Smooth muscle cell (in vitro differentiated cells): ENCODE measurements around the gene KCNJ12. TPM values are rescaled to one million over a fixed set of nuclear protein-coding genes. Genes with fewer than 3 reads are reported as not detected.

Experiments used
- DNase-seq: peaks from one replicate; lab custom pipeline; 2025; ENCODE audit not compliant: unreplicated experiment; lab: John Stamatoyannopoulos, UW
- H2AFZ ChIP-seq: fragments of 200-600 bp; sonication (generic); 2 replicates; pipeline ENCODE4 v1.6.0; 2016; ENCODE audit warnings: antibody characterized with exemption, low read depth, mild to moderate bottlenecking
- H3F3A ChIP-seq: fragments of 200-600 bp; sonication (generic); 2 replicates; pipeline ENCODE4 v1.6.0; 2017; ENCODE audit warnings: antibody characterized with exemption, low read depth
- H3K27ac ChIP-seq: fragments of 200-600 bp; sonication (generic); 2 replicates; pipeline ENCODE4 v1.5.1; 2016; ENCODE audit warnings: low read depth, mild to moderate bottlenecking
- H3K27me3 ChIP-seq: fragments of 200-600 bp; sonication (generic); 2 replicates; pipeline ENCODE4 v1.6.1; 2016; ENCODE audit warnings: low read depth, mild to moderate bottlenecking
- H3K36me3 ChIP-seq: fragments of 200-600 bp; sonication (generic); 2 replicates; pipeline ENCODE4 v1.5.1; 2016; ENCODE audit warnings: low read depth
- H3K4me1 ChIP-seq: fragments of 200-600 bp; sonication (generic); 2 replicates; pipeline ENCODE4 v1.5.1; 2016; ENCODE audit warnings: low read depth
- H3K4me2 ChIP-seq: fragments of 200-600 bp; sonication (generic); 2 replicates; pipeline ENCODE4 v1.6.0; 2016; ENCODE audit warnings: mild to moderate bottlenecking
- H3K4me3 ChIP-seq: fragments of 200-600 bp; sonication (generic); 2 replicates; pipeline ENCODE4 v1.5.1; 2016; ENCODE audit warnings: mild to moderate bottlenecking
- H3K79me2 ChIP-seq: fragments of 200-600 bp; sonication (generic); 2 replicates; pipeline ENCODE4 v1.6.0; 2016; ENCODE audit warnings: low read depth, mild to moderate bottlenecking
- H3K9ac ChIP-seq: fragments of 200-600 bp; sonication (generic); 2 replicates; pipeline ENCODE4 v1.6.0; 2016; ENCODE audit warnings: low read depth
- H3K9me3 ChIP-seq: fragments of 200-600 bp; sonication (generic); replicated peaks from 2 replicates; pipeline ENCODE4 v1.5.1; 2016; ENCODE audit warnings: low read depth
- H4K20me1 ChIP-seq: fragments of 200-600 bp; sonication (generic); 2 replicates; pipeline ENCODE4 v1.6.0; 2016; ENCODE audit warnings: low read depth
- CTCF ChIP-seq: fragments of 200-600 bp; sonication (generic); IDR thresholded peaks from 2 replicates; pipeline ENCODE4 v1.5.1; 2017; ENCODE audit warnings: borderline replicate concordance, mild to moderate bottlenecking, antibody characterized with exemption; ENCODE audit not compliant: insufficient read depth, poor library complexity, severe bottlenecking
- WGBS: methylation state at CpG from one replicate; pipeline ENCODE4 v1.1.7; 2016; ENCODE audit warnings: low lambda C conversion rate; 5-methylcytosine and 5-hydroxymethylcytosine counted together
- polyA plus RNA-seq: library from polyadenylated mRNA; unstranded; fragments of >200 nt; fragmentation: Nextera tagmentation; extraction: Ambion mirVana; gene quantifications from 2 replicates; pipeline ENCODE4 v1.2.1, GENCODE V29; 2016
- total RNA-seq: library from RNA; depleted of rRNA; stranded (reverse); fragments of >200 nt; gene quantifications from 2 replicates; pipeline ENCODE4 v1.2.3, GENCODE V29; 2014

KCNJ12 gene
- total and polyA plus RNA-seq, 2 experiments from 2014 or later = 0.04 to 0.18 TPM

DNA sequence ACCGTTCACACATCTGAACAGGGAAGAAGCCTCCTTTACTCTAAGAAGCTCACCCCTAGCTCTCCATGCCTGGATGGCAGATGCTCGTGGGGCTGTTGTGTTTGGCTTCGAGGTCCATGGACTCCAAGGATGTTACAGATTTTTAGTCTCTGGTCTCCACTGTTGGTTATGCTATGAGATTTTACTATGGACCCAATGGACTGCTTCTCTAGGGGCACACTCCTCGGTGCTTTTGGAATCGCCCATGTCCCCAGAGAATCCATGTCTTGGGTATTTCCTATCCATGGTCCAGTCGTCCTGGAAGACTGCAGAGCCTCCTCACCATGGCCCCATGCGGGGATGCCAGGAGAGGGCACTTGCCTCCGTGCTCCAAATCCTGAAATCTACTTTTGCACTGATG, 83.4 kb downstream of the KCNJ12 start:
- no peak overlapping the region for H3K4me3 ChIP-seq
- H3K27me3 ChIP-seq = peaks cover 29% of the 10 kb centered on the region
- H3K4me1 ChIP-seq = peaks cover 14% of the 10 kb centered on the region
- H3K27ac ChIP-seq = no peak overlapping the region
- DNase-seq = no peak
- H2AFZ ChIP-seq = no peak overlapping the region
- H3K4me2 ChIP-seq = no peak overlapping the region
- 80% methylated on average over 8 of the region's 8 CpGs for WGBS
- no peaks in the 10 kb centered on the region for H3K79me2 ChIP-seq
- no peaks in the 10 kb centered on the region for H4K20me1 ChIP-seq
- H3K9ac ChIP-seq = no peak overlapping the region
- H3K9me3 ChIP-seq = no peaks in the 10 kb centered on the region
- H3F3A ChIP-seq = no peaks in the 10 kb centered on the region
- no peaks in the 10 kb centered on the region for H3K36me3 ChIP-seq
- TF ChIP-seq CTCF = no peak

DNA sequence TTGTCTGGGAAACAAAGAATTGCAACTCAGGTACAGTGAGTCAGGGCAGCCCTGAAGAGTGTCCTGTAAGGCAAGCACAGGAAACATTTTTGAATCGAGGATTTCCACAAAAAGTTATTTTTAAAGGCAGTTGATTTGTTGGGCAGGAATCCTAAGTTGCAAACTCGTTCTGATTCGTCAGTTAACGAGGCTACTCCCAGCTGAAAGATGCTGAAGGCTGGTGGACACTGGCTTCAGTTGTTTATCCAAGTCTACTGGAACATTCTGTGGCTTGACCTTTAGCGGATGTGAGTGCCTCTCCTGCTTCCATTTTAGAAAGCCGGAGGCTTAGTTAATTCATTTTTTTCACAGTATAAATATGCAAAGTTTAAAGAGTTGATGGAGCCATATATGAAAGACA, 84.2 kb downstream of the KCNJ12 start:
- Histone ChIP-seq H3K9me3 (no peaks in the 10 kb centered on the region), H3K4me2 (no peak overlapping the region), H3K36me3 (no peaks in the 10 kb centered on the region), H3K79me2 (no peaks in the 10 kb centered on the region), H4K20me1 (no peaks in the 10 kb centered on the region), H3K27ac (no peak overlapping the region), H3K9ac (no peak overlapping the region), H3K4me1 (peaks cover 14% of the 10 kb centered on the region), H2AFZ (no peak overlapping the region), H3K4me3 (no peak overlapping the region), H3K27me3 (peaks cover 32% of the 10 kb centered on the region), H3F3A (no peaks in the 10 kb centered on the region)
- TF ChIP-seq CTCF = no peak
- DNase-seq = no peak
- 80% methylated on average over 6 of the region's 6 CpGs for WGBS

- no peak overlapping the region for H3K4me3 ChIP-seq
- H3K9ac ChIP-seq = no peak overlapping the region
- no peak overlapping the region for H3K27ac ChIP-seq
- H3K4me1 ChIP-seq = peaks cover 13% of the 10 kb centered on the region
- no peaks in the 10 kb centered on the region for H3K36me3 ChIP-seq
- H3K9me3 ChIP-seq = no peaks in the 10 kb centered on the region
- 91% methylated on average over 8 of the region's 8 CpGs for WGBS
- H2AFZ ChIP-seq = no peak overlapping the region
- TF ChIP-seq CTCF = no peak
- no peak for DNase-seq
- H3F3A ChIP-seq = no peaks in the 10 kb centered on the region
- no peak overlapping the region for H3K4me2 ChIP-seq
- peaks cover 32% of the 10 kb centered on the region for H3K27me3 ChIP-seq
- no peaks in the 10 kb centered on the region for H3K79me2 ChIP-seq
- H4K20me1 ChIP-seq = no peaks in the 10 kb centered on the region
Observed at GRCh38 chr17:21462237-21462636, 86.1 kb downstream of the KCNJ12 start.

- Histone ChIP-seq H3F3A (no peaks in the 10 kb centered on the region), H3K79me2 (no peaks in the 10 kb centered on the region), H3K4me1 (peaks cover 9% of the 10 kb centered on the region), H3K9ac (no peak overlapping the region), H3K4me2 (no peak overlapping the region), H3K27me3 (peaks cover 26% of the 10 kb centered on the region), H2AFZ (peak overlapping the region; percentile 42), H4K20me1 (no peaks in the 10 kb centered on the region), H3K36me3 (no peaks in the 10 kb centered on the region), H3K27ac (no peak overlapping the region), H3K9me3 (no peaks in the 10 kb centered on the region), H3K4me3 (no peak overlapping the region)
- TF ChIP-seq CTCF = no peak
- WGBS = 82% methylated on average over 11 of the region's 11 CpGs
- no peak for DNase-seq
Observed at GRCh38 chr17:21463204-21463661, 87.1 kb downstream of the KCNJ12 start.
